Activated naive CD8-positive, alpha-beta T cell treated with anti-CD3 and anti-CD28 coated beads, Interleukin-2, amount 10 ng/mL, durations not matched to agents 7 days and 5 days (primary cell): ENCODE measurements around the gene RBMS3. TPM values are rescaled to one million over a fixed set of nuclear protein-coding genes. Genes with fewer than 3 reads are reported as not detected.

Source experiments
- ATAC-seq: fragments of 150-1000 bp; cut with Tn5 transposase; one replicate; pipeline ENCODE4 v1.10.0; 2021; ENCODE audit warnings: low read depth, moderate library complexity
- POLR2A ChIA-PET: fragments of 350-600 bp; sonication (Branson Sonifier 250); formaldehyde crosslinking; loops from one replicate; lab custom pipeline; 2021; ENCODE audit warnings: antibody characterized with exemption; lab: Charles Lee
- DNase-seq: peaks from one replicate; pipeline ENCODE4 v3.0.0; 2021
- H3K27ac Mint-ChIP-seq: one replicate; pipeline ENCODE4 v1.8.0; 2022; ENCODE audit warnings: mild to moderate bottlenecking, mixed read lengths
- H3K27me3 Mint-ChIP-seq: one replicate; pipeline ENCODE4 v1.8.0; 2022; ENCODE audit warnings: mild to moderate bottlenecking, moderate library complexity, mixed read lengths
- H3K36me3 Mint-ChIP-seq: one replicate; pipeline ENCODE4 v1.8.0; 2021; ENCODE audit warnings: mild to moderate bottlenecking, mixed read lengths
- H3K4me1 Mint-ChIP-seq: one replicate; pipeline ENCODE4 v1.8.0; 2021; ENCODE audit warnings: mixed read lengths
- H3K4me3 Mint-ChIP-seq: one replicate; pipeline ENCODE4 v1.8.0; 2022; ENCODE audit warnings: mild to moderate bottlenecking, moderate library complexity, mixed read lengths
- H3K9me3 Mint-ChIP-seq: one replicate; pipeline ENCODE4 v1.8.0; 2021; ENCODE audit warnings: mixed read lengths
- total RNA-seq, 2 experiments: library from RNA; stranded (reverse); gene quantifications; one replicate each; pipeline ENCODE4 v1.2.3, GENCODE V29; 2021

RBMS3 gene
- total RNA-seq, 2 experiments from 2014 or later, result 0.58 to 0.74 TPM

DNA sequence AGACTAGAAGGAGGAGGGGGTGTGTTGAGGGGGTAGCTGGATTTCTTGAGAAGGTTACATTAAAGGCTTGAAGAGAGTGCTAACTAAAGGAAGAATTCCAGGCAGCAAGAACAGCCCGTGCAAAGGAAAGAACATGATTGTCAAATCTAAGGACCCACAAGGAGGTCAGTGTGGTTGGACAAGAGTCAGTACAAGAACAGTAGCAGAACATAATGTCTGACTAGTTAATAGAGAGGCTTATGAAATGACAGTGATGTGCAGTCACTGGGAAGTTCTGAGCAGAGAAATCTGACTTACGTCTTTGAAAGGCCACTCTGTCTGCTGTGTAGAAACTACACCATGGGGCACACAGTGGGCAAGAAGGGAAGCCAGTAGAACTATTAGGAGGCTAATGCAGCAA lies 19.8 kb upstream of the RBMS3 start:
- DNase-seq, result no peak
- Mint-ChIP-seq H3K27ac (no peak overlapping the region), H3K27me3 (peaks cover 2% of the 10 kb centered on the region), H3K4me1 (no peaks in the 10 kb centered on the region), H3K4me3 (no peak overlapping the region), H3K36me3 (no peaks in the 10 kb centered on the region), H3K9me3 (no peaks in the 10 kb centered on the region)
- POLR2A ChIA-PET, result no interaction called here
- no peak for ATAC-seq

DNA sequence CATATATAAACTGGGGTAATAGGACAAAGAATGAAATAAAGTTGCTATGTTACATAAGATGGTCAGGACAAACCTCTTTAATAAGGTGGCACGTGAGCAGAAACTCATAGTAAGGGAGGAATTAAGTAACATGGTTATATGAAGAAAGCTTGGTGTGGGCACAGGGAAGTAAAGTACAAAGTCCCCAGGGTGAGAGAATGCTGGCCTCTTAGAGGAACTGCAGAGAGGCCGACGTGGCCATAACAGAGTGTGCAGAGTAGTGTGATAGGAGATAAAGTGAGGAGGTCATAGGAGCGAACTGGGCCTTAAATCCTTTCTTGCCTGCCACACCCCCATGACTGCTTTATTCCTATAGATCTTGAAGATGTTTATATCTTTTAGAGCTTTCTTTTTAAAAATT lies 17.4 kb upstream of the RBMS3 start:
- no peak for ATAC-seq
- Mint-ChIP-seq H3K4me3 (no peak overlapping the region), H3K4me1 (no peaks in the 10 kb centered on the region), H3K27me3 (peaks cover 2% of the 10 kb centered on the region), H3K27ac (no peak overlapping the region), H3K9me3 (no peaks in the 10 kb centered on the region), H3K36me3 (no peaks in the 10 kb centered on the region)
- POLR2A ChIA-PET, result no interaction called here
- DNase-seq, result no peak

DNA sequence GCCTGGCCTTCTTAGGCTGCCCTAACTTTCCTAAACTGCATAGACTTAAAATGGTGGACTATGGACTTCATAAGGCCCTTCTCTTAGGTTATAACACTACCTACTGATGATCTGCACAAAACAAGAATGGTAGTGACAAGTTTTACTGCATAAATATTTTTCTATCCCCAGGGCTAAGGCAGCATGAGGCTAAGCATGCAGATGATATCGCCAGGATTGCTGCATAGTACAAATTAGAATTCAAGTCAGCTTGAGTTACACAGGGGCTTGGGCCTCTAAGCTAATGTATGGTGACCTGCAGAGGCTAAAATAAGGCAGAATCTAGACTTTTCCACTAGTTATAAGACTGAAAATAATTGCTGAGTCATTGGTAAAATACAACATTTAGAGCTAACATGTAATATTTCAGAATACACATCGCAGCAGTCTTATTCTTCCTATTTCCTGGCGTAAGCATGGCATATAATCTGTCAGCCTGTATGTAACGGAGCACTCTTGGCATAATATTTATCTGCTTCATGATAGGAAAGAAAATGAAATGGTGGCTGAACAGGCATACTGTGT lies 15.3 kb upstream of the RBMS3 start:
- Mint-ChIP-seq H3K27me3 (peaks cover 2% of the 10 kb centered on the region), H3K4me1 (no peaks in the 10 kb centered on the region), H3K36me3 (no peaks in the 10 kb centered on the region), H3K4me3 (no peak overlapping the region), H3K9me3 (no peaks in the 10 kb centered on the region), H3K27ac (no peak overlapping the region)
- no peak for DNase-seq
- no peak for ATAC-seq
- POLR2A ChIA-PET, result no interaction called here

DNA sequence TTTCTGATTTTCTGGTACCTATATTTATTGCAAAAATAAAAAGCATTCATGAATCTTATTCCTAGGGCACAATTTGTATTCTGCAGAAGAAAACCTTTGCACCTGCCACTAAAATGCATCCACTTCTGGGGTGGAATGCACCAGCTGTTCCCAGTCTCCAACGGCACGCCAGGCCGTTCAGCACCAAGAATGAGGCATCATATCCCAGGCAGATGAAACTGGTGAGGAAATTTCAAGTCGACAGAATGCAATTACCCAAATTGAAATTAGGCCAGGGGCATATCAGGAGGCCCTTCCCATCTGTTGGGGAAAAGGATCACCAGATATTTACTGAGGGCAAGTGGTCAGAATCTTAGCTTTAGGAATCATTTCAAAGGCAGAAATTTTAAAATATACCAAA lies 13.6 kb upstream of the RBMS3 start:
- Mint-ChIP-seq H3K4me3 (no peak overlapping the region), H3K36me3 (no peaks in the 10 kb centered on the region), H3K27me3 (no peaks in the 10 kb centered on the region), H3K9me3 (no peaks in the 10 kb centered on the region), H3K27ac (no peak overlapping the region), H3K4me1 (no peaks in the 10 kb centered on the region)
- DNase-seq, result no peak
- ATAC-seq, result no peak
- POLR2A ChIA-PET, result no interaction called here

DNA sequence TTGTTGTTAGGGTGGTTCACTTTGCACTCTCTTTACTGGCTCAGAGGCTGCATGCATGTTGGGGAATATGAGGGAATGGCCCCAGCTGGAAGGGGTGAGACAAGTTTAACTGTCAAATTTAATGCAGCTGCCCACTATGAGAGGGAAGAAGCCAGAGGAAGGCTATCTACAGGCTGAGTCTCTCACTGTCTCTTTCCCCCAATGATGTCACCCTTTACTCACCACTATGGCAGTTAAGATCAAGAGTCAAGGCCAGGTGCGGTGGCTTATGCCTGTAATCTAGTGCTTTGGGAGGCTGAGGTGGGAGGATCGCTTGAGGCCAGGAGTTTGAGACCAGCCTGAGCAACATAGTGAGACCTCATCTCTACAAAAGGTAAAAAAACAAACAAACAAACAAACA lies 12.2 kb upstream of the RBMS3 start:
- ATAC-seq (no peak), DNase-seq (no peak)
- Mint-ChIP-seq H3K9me3 (no peaks in the 10 kb centered on the region), H3K27ac (no peak overlapping the region), H3K4me3 (no peak overlapping the region), H3K4me1 (no peaks in the 10 kb centered on the region), H3K27me3 (no peaks in the 10 kb centered on the region), H3K36me3 (no peaks in the 10 kb centered on the region)
- POLR2A ChIA-PET, result no interaction called here

DNA sequence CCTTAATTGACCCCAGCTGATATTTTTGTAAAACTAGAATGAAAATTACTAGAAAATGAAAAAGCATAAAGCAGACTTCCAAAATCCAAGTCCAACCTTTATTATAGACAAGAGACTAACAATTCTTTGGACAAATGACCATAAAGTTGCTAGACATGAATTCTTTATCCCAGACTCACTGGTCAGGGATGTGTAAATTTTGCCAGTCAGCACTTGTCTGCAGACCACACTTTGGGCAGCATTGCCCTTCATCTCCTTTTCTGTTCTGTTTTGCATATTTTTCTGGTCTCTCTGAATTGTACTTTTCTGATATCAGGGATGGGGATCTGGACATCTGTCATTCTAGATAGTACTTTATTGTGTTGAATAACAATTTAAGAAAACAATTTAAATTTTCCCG lies 10.1 kb upstream of the RBMS3 start:
- Mint-ChIP-seq H3K36me3 (no peaks in the 10 kb centered on the region), H3K9me3 (peaks cover 1% of the 10 kb centered on the region), H3K27ac (no peak overlapping the region), H3K4me1 (peaks cover 6% of the 10 kb centered on the region), H3K4me3 (no peak overlapping the region), H3K27me3 (no peaks in the 10 kb centered on the region)
- POLR2A ChIA-PET, result no interaction called here
- no peak for DNase-seq
- no peak for ATAC-seq

- POLR2A ChIA-PET, result no interaction called here
- DNase-seq (no peak), ATAC-seq (no peak)
- Mint-ChIP-seq H3K9me3 (peaks cover 1% of the 10 kb centered on the region), H3K4me3 (no peak overlapping the region), H3K4me1 (peaks cover 6% of the 10 kb centered on the region), H3K36me3 (no peaks in the 10 kb centered on the region), H3K27ac (no peak overlapping the region), H3K27me3 (no peaks in the 10 kb centered on the region)
Measured at GRCh38 chr3:29271475-29271874, 9.4 kb upstream of the RBMS3 start.

GRCh38 chr3:29274667-29275066 lies 6.2 kb upstream of the RBMS3 start:
- Mint-ChIP-seq H3K4me1 (peaks cover 6% of the 10 kb centered on the region), H3K27ac (peak overlapping the region; percentile 28), H3K36me3 (no peaks in the 10 kb centered on the region), H3K4me3 (no peak overlapping the region), H3K27me3 (no peaks in the 10 kb centered on the region), H3K9me3 (peaks cover 1% of the 10 kb centered on the region)
- DNase-seq (no peak), ATAC-seq (no peak)
- POLR2A ChIA-PET, result no interaction called here

DNA sequence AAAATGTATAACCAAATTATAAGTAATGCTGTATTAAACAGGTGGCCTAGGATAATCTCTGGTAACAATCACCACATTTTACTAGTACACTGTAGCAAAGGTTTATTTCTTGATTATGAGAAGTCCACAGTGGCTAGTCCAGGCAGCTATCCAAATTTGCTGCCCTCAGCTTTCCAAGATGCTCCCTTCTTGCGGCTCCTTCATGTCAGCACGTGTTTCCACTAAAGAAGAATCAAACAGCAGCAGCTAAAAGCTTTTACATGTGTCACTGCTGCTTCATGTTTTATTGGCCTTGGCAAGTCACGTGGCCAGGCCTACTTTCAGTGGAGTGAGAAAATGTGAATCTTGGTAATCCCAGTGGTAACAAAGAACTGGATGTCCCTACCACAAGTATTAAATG lies 5.6 kb upstream of the RBMS3 start:
- Mint-ChIP-seq H3K36me3 (no peaks in the 10 kb centered on the region), H3K9me3 (peaks cover 1% of the 10 kb centered on the region), H3K27ac (no peak overlapping the region), H3K27me3 (peaks cover 4% of the 10 kb centered on the region), H3K4me1 (peaks cover 6% of the 10 kb centered on the region), H3K4me3 (no peak overlapping the region)
- ATAC-seq (no peak), DNase-seq (no peak)
- POLR2A ChIA-PET, result no interaction called here

DNA sequence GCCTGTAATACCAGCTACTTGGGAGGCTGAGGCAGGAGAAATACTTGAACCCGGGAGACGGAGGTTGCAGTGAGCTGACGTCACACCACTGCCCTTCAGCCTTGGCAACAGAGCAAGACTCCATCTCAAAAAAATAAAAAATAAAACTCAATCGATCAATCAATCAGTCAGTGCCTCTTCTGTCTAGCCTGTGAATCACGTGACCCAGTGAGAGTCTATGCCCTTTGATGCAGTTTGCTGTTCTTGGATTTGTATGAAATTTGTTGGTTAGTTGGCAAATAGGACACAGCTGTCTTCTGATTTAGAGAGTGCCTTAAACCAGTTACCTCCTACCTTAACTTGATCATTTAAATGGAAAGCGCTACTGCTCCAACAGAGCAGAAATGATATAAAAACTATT lies 3.6 kb upstream of the RBMS3 start:
- Mint-ChIP-seq H3K9me3 (peaks cover 1% of the 10 kb centered on the region), H3K4me3 (no peak overlapping the region), H3K27me3 (peaks cover 11% of the 10 kb centered on the region), H3K4me1 (peaks cover 13% of the 10 kb centered on the region), H3K27ac (no peak overlapping the region), H3K36me3 (no peaks in the 10 kb centered on the region)
- no peak for DNase-seq
- no peak for ATAC-seq
- POLR2A ChIA-PET, result no interaction called here

DNA sequence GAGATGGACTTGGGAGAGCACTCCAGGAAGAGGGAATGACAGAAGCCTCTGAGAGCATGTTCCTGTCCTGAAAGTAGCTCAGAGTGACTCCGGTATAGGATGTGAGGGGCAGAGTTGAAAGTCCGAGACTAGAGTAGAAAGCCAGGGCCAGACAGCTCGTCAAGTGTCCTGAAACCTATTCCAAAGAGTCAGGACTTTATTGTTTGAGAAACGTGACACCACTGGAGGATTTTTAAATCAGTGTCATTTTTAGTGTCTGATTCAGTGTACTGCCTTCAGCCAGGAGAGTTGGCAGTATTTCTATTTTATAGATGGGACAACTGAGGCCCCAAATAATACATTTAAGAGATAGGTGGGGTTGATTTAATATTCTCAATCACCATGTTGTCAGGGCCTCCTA lies 1.6 kb upstream of the RBMS3 start:
- no peak for ATAC-seq
- H3K4me3 Mint-ChIP-seq, result no peak overlapping the region
- DNase-seq, result no peak
- H3K4me1 Mint-ChIP-seq, result peaks cover 18% of the 10 kb centered on the region
- peaks cover 14% of the 10 kb centered on the region for H3K27me3 Mint-ChIP-seq
- peaks cover 1% of the 10 kb centered on the region for H3K9me3 Mint-ChIP-seq
- H3K36me3 Mint-ChIP-seq, result no peaks in the 10 kb centered on the region
- H3K27ac Mint-ChIP-seq, result no peak overlapping the region
- POLR2A ChIA-PET, result no interaction called here

DNA sequence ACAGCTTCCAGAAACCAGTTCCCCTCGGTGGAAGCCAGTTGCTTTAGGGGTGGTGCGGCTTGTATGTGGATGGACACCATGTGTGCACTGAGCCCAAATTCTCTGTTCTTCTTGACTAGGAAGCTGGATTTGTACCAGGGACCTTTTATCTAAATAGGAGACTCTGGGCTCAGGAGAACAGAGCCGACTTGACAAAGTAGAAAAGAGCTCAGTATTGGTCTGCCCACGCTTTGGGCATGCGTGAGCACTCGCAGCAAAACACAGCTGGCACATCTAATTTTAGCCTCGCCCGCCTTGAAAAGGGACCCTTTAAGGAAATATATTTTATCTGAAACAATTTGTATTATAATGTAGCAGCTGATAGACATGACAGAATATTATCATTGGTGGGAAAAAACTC lies 1.1 kb upstream of the RBMS3 start:
- H3K4me3 Mint-ChIP-seq, result no peak overlapping the region
- DNase-seq, result no peak
- ATAC-seq, result no peak
- H3K4me1 Mint-ChIP-seq, result peaks cover 14% of the 10 kb centered on the region
- no peaks in the 10 kb centered on the region for H3K36me3 Mint-ChIP-seq
- POLR2A ChIA-PET, result no interaction called here
- H3K9me3 Mint-ChIP-seq, result peaks cover 1% of the 10 kb centered on the region
- peaks cover 14% of the 10 kb centered on the region for H3K27me3 Mint-ChIP-seq
- H3K27ac Mint-ChIP-seq, result no peak overlapping the region

- Mint-ChIP-seq H3K4me1 (peaks cover 17% of the 10 kb centered on the region), H3K9me3 (no peaks in the 10 kb centered on the region), H3K36me3 (no peaks in the 10 kb centered on the region), H3K27ac (no peak overlapping the region), H3K27me3 (peaks cover 14% of the 10 kb centered on the region), H3K4me3 (peak overlapping the region; percentile 85)
- ATAC-seq (no peak), DNase-seq (no peak)
- POLR2A ChIA-PET, result interaction anchor here (0.6 kb wide), 2 partner anchors 53 to 94 kb away, joined by 4 to 7 read pairs; no protein-coding TSS in a partner anchor
Measured at GRCh38 chr3:29281094-29281343, 148 bp downstream of the RBMS3 start.

DNA sequence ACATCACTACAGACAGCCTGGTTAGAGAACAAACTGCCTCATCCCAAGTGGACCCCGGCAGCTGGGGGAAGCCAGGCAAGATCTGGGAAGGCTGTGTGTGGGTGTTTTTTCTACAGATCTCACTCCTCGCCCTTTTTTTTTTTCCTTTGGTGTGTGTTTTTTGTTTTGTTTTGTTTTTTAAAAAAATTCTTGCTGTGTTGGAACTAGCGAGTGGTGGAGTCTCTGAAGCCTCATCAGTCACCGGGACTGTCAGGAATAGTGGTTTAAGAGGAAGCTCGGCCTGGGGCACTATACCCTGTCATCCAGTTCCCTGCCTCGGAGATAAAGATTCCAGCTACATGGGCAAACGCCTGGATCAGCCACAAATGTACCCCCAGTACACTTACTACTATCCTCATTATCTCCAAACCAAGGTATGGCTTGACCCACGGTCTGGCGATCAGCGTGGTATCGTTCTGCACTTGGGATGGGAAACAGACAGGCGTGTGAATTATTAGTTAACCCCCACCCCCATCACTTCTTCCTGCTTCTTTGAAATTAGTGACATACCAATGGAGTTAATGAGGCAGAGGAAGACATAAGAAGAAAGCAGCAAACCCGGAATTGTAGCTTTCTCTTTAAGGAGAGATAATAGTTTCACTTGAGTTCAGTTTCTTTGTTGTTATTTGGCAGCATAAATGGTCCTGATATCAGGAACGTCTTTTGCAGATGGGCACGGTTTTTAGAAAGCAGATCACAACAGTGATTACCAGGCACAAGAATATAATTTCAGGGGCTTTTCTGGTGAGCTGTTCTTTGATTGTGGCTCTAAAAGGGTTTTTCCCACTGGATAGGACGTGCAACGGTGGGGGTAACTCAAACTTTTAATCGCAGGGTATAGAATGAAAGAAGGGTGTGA lies 722 bp downstream of the RBMS3 start:
- H3K27ac Mint-ChIP-seq, result peak overlapping the region; percentile 27
- ATAC-seq (peak; percentile 28), DNase-seq (peak; percentile 24)
- no peaks in the 10 kb centered on the region for H3K36me3 Mint-ChIP-seq
- H3K9me3 Mint-ChIP-seq, result no peaks in the 10 kb centered on the region
- H3K4me1 Mint-ChIP-seq, result peaks cover 17% of the 10 kb centered on the region
- POLR2A ChIA-PET, result interaction anchor here (0.6 kb wide), 1 partner anchor 93 kb away, joined by 7 read pairs; no protein-coding TSS in a partner anchor
- peak overlapping the region; percentile 85 for H3K4me3 Mint-ChIP-seq
- H3K27me3 Mint-ChIP-seq, result peaks cover 14% of the 10 kb centered on the region
